GM23338 (cell line): ENCODE results near the gene EIF4E3. TPM values are rescaled to one million over a fixed set of nuclear protein-coding genes. Genes with fewer than 3 reads are reported as not detected.

Experiments used
- ATAC-seq: fragments of 200-7000 bp; cut with Tn5 transposase; 3 replicates; pipeline ENCODE4 v1.9.1; 2020
- DNase-seq: peaks from one replicate; pipeline ENCODE4 v3.0.0-alpha.2; 2015; ENCODE audit warnings: low spot score
- H2AFZ ChIP-seq: fragments of 200-600 bp; sonication (generic); 2 replicates; pipeline ENCODE4 v1.8.0; 2016; ENCODE audit warnings: antibody characterized with exemption, mild to moderate bottlenecking, moderate library complexity
- H3F3A ChIP-seq: fragments of 200-600 bp; sonication (generic); replicated peaks from 2 replicates; pipeline ENCODE4 v1.8.0; 2017; ENCODE audit warnings: antibody characterized with exemption, mixed run types, low read depth
- H3K27ac ChIP-seq: fragments of 200-600 bp; sonication (generic); 2 replicates; pipeline ENCODE4 v1.6.1; 2016; ENCODE audit warnings: low read depth
- H3K27me3 ChIP-seq: fragments of 200-600 bp; sonication (generic); 2 replicates; pipeline ENCODE4 v1.8.0; 2016; ENCODE audit warnings: mild to moderate bottlenecking, mixed run types, moderate library complexity; ENCODE audit not compliant: insufficient read depth
- H3K36me3 ChIP-seq: fragments of 200-600 bp; sonication (generic); 2 replicates; pipeline ENCODE4 v1.8.0; 2016; ENCODE audit warnings: mild to moderate bottlenecking; ENCODE audit not compliant: insufficient read depth
- H3K4me1 ChIP-seq: fragments of 200-600 bp; sonication (generic); 2 replicates; pipeline ENCODE4 v1.8.0; 2016; ENCODE audit warnings: mild to moderate bottlenecking, moderate library complexity; ENCODE audit not compliant: insufficient read depth
- H3K4me2 ChIP-seq: fragments of 200-600 bp; sonication (generic); 2 replicates; pipeline ENCODE4 v1.7.1; 2017; ENCODE audit warnings: mixed run types
- H3K4me3 ChIP-seq: fragments of 200-600 bp; sonication (generic); 2 replicates; pipeline ENCODE4 v1.6.1; 2016; ENCODE audit warnings: mixed run types
- H3K79me2 ChIP-seq: fragments of 200-600 bp; sonication (generic); replicated peaks from 2 replicates; pipeline ENCODE4 v1.8.0; 2017; ENCODE audit warnings: mild to moderate bottlenecking; ENCODE audit not compliant: insufficient read depth
- H3K9me2 ChIP-seq: fragments of 200-600 bp; sonication (generic); 2 replicates; pipeline ENCODE4 v1.8.0; 2017; ENCODE audit not compliant: insufficient read depth
- H4K20me1 ChIP-seq: fragments of 200-600 bp; sonication (generic); replicated peaks from 2 replicates; pipeline ENCODE4 v1.8.0; 2017; ENCODE audit warnings: mild to moderate bottlenecking; ENCODE audit not compliant: insufficient read depth
- H3K27ac Mint-ChIP-seq: 2 replicates; pipeline ENCODE4 v1.8.0; 2020; ENCODE audit warnings: inconsistent platforms, mild to moderate bottlenecking, moderate library complexity, mixed read lengths
- H3K27me3 Mint-ChIP-seq: 3 replicates; pipeline ENCODE4 v1.8.0; 2022; ENCODE audit warnings: low read depth, mild to moderate bottlenecking, moderate library complexity, mixed read lengths, inconsistent platforms; ENCODE audit not compliant: insufficient read depth, poor library complexity
- H3K36me3 Mint-ChIP-seq: 3 replicates; pipeline ENCODE4 v1.8.0; 2021; ENCODE audit warnings: low read depth, mild to moderate bottlenecking, inconsistent platforms, moderate library complexity, mixed read lengths
- H3K4me1 Mint-ChIP-seq: 3 replicates; pipeline ENCODE4 v1.8.0; 2020; ENCODE audit warnings: mild to moderate bottlenecking, inconsistent platforms, mixed read lengths
- H3K4me3 Mint-ChIP-seq: 3 replicates; pipeline ENCODE4 v1.8.0; 2021; ENCODE audit warnings: moderate library complexity, mild to moderate bottlenecking, inconsistent platforms, mixed read lengths
- H3K9me3 Mint-ChIP-seq: 3 replicates; pipeline ENCODE4 v1.8.0; 2020; ENCODE audit warnings: moderate library complexity, mild to moderate bottlenecking, inconsistent platforms, mixed read lengths
- CREB1 ChIP-seq: fragments of 250-450 bp; sonication (Bioruptor Pico); IDR thresholded peaks from 2 replicates; pipeline ENCODE4 v1.5.0; 2020; ENCODE audit warnings: low read depth, mild to moderate bottlenecking, moderate library complexity
- CTCF ChIP-seq, 2 experiments: fragments of 200-600 bp in 1 of 2; sonication (generic) in 1 of 2; conservative IDR thresholded peaks; 2 replicates each; pipeline versions ENCODE4 v1.5.1 to v1.6.1; 2016 to 2017; ENCODE audit warnings: antibody characterized with exemption in 2 of 2, low read depth in 2 of 2, mild to moderate bottlenecking in 2 of 2, moderate library complexity in 1 of 2
- ETS1 ChIP-seq: IDR thresholded peaks from 2 replicates; pipeline ENCODE4 v1.6.1; 2016; ENCODE audit warnings: antibody characterized with exemption
- EZH2 ChIP-seq: fragments of 200-600 bp; sonication (generic); IDR thresholded peaks from one replicate; pipeline ENCODE4 v1.8.0; 2017; ENCODE audit warnings: antibody characterized with exemption, mild to moderate bottlenecking, low read depth; ENCODE audit not compliant: unreplicated experiment
- EZH2phosphoT487 ChIP-seq: fragments of 200-600 bp; sonication (generic); IDR thresholded peaks from one replicate; pipeline ENCODE4 v1.8.1; 2018; ENCODE audit warnings: antibody characterized with exemption; ENCODE audit not compliant: unreplicated experiment
- JUNB ChIP-seq: IDR thresholded peaks from one replicate; pipeline ENCODE4 v1.6.1; 2016; ENCODE audit warnings: antibody characterized with exemption; ENCODE audit not compliant: unreplicated experiment
- NANOG ChIP-seq: IDR thresholded peaks from 2 replicates; pipeline ENCODE4 v1.6.1; 2016; ENCODE audit warnings: antibody characterized with exemption, borderline replicate concordance
- POLR2AphosphoS5 ChIP-seq: IDR thresholded peaks from 2 replicates; pipeline ENCODE4 v1.6.1; 2016; ENCODE audit warnings: antibody characterized with exemption, low read depth
- REST ChIP-seq: IDR thresholded peaks from one replicate; pipeline ENCODE4 v1.6.1; 2018; ENCODE audit warnings: antibody characterized with exemption; ENCODE audit not compliant: unreplicated experiment
- STAT1 ChIP-seq: IDR thresholded peaks from one replicate; pipeline ENCODE4 v1.6.1; 2016; ENCODE audit warnings: antibody characterized with exemption; ENCODE audit not compliant: unreplicated experiment
- ZNF114 ChIP-seq: fragments of 250-450 bp; sonication (Bioruptor Pico); IDR thresholded peaks from 2 replicates; pipeline ENCODE4 v1.5.0; 2020; ENCODE audit warnings: mild to moderate bottlenecking, moderate library complexity
- ZNF331 ChIP-seq: fragments of 250-450 bp; sonication (Bioruptor Pico); IDR thresholded peaks from 2 replicates; pipeline ENCODE4 v1.5.0; 2020; ENCODE audit warnings: low read depth, mild to moderate bottlenecking, moderate library complexity
- ZNF462 ChIP-seq: fragments of 250-450 bp; sonication (Bioruptor Pico); IDR thresholded peaks from 2 replicates; pipeline ENCODE4 v1.5.0; 2020; ENCODE audit warnings: mild to moderate bottlenecking, moderate library complexity
- polyA plus RNA-seq: library from polyadenylated mRNA; unstranded; fragments of >200 nt; fragmentation: Nextera tagmentation; extraction: Ambion mirVana; gene quantifications from 2 replicates; pipeline ENCODE4 v1.2.1, GENCODE V29; 2016
- total RNA-seq: library from RNA; depleted of rRNA; stranded (reverse); fragments of >200 nt; shearing (Covaris generic); gene quantifications from 2 replicates; pipeline ENCODE4 v1.2.3, GENCODE V29; 2014

The EIF4E3 gene
- total and polyA plus RNA-seq, 2 experiments from 2014 or later: 6.0 to 9.7 TPM

GRCh38 chr3:71684757-71685386 lies 40.3 kb downstream of the EIF4E3 start:
- Histone ChIP-seq H4K20me1 (no peaks in the 10 kb centered on the region), H3K4me2 (no peak overlapping the region; the same call in 1 of the 2 replicates), H3F3A (no peaks in the 10 kb centered on the region), H3K27ac (peak overlapping the region; percentile 52; the same call in 1 of the 2 replicates), H2AFZ (no peak overlapping the region), H3K9me2 (no peaks in the 10 kb centered on the region), H3K79me2 (no peaks in the 10 kb centered on the region), H3K4me1 (peaks cover 39% of the 10 kb centered on the region), H3K4me3 (no peak overlapping the region), H3K36me3 (no peaks in the 10 kb centered on the region), H3K27me3 (no peaks in the 10 kb centered on the region)
- ATAC-seq: no peak; the same call in 2 of the 3 replicates
- no peak for DNase-seq
- Mint-ChIP-seq H3K27me3 (no peaks in the 10 kb centered on the region), H3K4me3 (no peak overlapping the region), H3K36me3 (peaks cover 6% of the 10 kb centered on the region; the same call in 2 of the 3 replicates), H3K27ac (peak overlapping the region; percentile 46; the same call in 1 of the 2 replicates), H3K4me1 (peaks cover 54% of the 10 kb centered on the region), H3K9me3 (no peaks in the 10 kb centered on the region)
- TF ChIP-seq EZH2phosphoT487: no peak
- TF ChIP-seq REST: no peak
- no peak for TF ChIP-seq ZNF114 (CRISPR knock-in tag)
- no peak for TF ChIP-seq CTCF (conservative IDR thresholded peaks at IDR 0.05; ENCODE audit: low read depth in 2 of 2)
- TF ChIP-seq NANOG: no peak
- TF ChIP-seq ZNF462: no peak
- TF ChIP-seq POLR2AphosphoS5: no peak
- TF ChIP-seq CREB1 (CRISPR knock-in tag): no peak
- no peak for TF ChIP-seq EZH2
- TF ChIP-seq JUNB: no peak
- TF ChIP-seq ETS1: no peak
- TF ChIP-seq ZNF331 (CRISPR knock-in tag): no peak
- TF ChIP-seq STAT1: no peak
